HUDEP-2 (cell line): ENCODE data around the gene NDUFA12.
A peak's percentile ranks its signal among the peaks of the same experiment; 100 is the strongest.

Experiments
- DNase-seq, 76 experiments: peaks; one replicate each; lab custom pipeline; 2025; ENCODE audit not compliant: unreplicated experiment in 76 of 76; lab: John Stamatoyannopoulos, UW

NDUFA12 gene

GRCh38 chr12:94948232-94948810, 55.2 kb downstream of the NDUFA12 start:
- DNase-seq = no peak

- no peak for DNase-seq
Observed at GRCh38 chr12:94942663-94943062, 60.8 kb downstream of the NDUFA12 start.

GRCh38 chr12:94941440-94941862, 62.0 kb downstream of the NDUFA12 start:
- peak in 1 of 76 experiments; percentile 21 for DNase-seq

GRCh38 chr12:94940771-94941170, 62.7 kb downstream of the NDUFA12 start:
- no peak for DNase-seq

- no peak for DNase-seq
Observed at GRCh38 chr12:94938583-94938982, 64.9 kb downstream of the NDUFA12 start.

GRCh38 chr12:94930772-94931171, 72.7 kb downstream of the NDUFA12 start:
- no peak for DNase-seq

GRCh38 chr12:94930216-94930654, 73.3 kb downstream of the NDUFA12 start:
- DNase-seq = no peak

- DNase-seq = no peak
Observed at GRCh38 chr12:94929780-94930179, 73.7 kb downstream of the NDUFA12 start.

GRCh38 chr12:94925729-94926128, 77.8 kb downstream of the NDUFA12 start:
- DNase-seq = no peak

- no peak for DNase-seq
Observed at GRCh38 chr12:94925206-94925605, 78.3 kb downstream of the NDUFA12 start.

- no peak for DNase-seq
Observed at GRCh38 chr12:94922561-94922960, 80.9 kb downstream of the NDUFA12 start.
